ENCODE measurements around the gene SLC49A3. TPM values are rescaled to one million over a fixed set of nuclear protein-coding genes. Genes with fewer than 3 reads are reported as not detected.

Gene SLC49A3
- total RNA-seq, 2 donors from 2014 or later = 15.1 to 16.4 TPM

- no peaks in the 10 kb centered on the region for H3K9me3 Mint-ChIP-seq
- H3K9me3 ChIP-seq (ENCODE audit: control insufficient read depth, low read length) = no peaks in the 10 kb centered on the region
- H3K36me3 Mint-ChIP-seq (ENCODE audit: low read depth) = no peaks in the 10 kb centered on the region
- H3K27ac Mint-ChIP-seq = no peak overlapping the region
- no peak for DNase-seq
- no peak overlapping the region for H3K4me3 Mint-ChIP-seq
- no peak for TF ChIP-seq CTCF (conservative IDR thresholded peaks at IDR 0.05)
- no peak overlapping the region for H3K9ac ChIP-seq (ENCODE audit: extremely low read depth, low read length, poor library complexity, severe bottlenecking)
- H3K36me3 ChIP-seq (ENCODE audit: control insufficient read depth, insufficient read depth, low read length) = no peaks in the 10 kb centered on the region
- no peaks in the 10 kb centered on the region for H3K27me3 ChIP-seq (ENCODE audit: control insufficient read depth, insufficient read depth, low read length, poor library complexity, severe bottlenecking)
- H3K4me1 Mint-ChIP-seq = peaks cover 4% of the 10 kb centered on the region
- peaks cover 2% of the 10 kb centered on the region for H3K27me3 Mint-ChIP-seq (ENCODE audit: insufficient read depth)
- H3K4me1 ChIP-seq (ENCODE audit: control insufficient read depth, insufficient read depth, low read length) = no peaks in the 10 kb centered on the region
- no peak overlapping the region for H3K4me3 ChIP-seq (ENCODE audit: low read length)
- no peak overlapping the region for H3K27ac ChIP-seq (ENCODE audit: low read depth, low read length)
- WGBS, 2 experiments (ENCODE audit: insufficient coverage in 1 of 2, insufficient read length in 1 of 2) = 88 to 92% methylated on average over 7 to 13 of the region's 13 CpGs
Observed at GRCh38 chr4:679104-679481, 9.9 kb downstream of the SLC49A3 start.

- DNase-seq = no peak
- H3K36me3 Mint-ChIP-seq (ENCODE audit: low read depth) = peaks cover 1% of the 10 kb centered on the region
- Histone ChIP-seq H3K4me3 (ENCODE audit: low read length) (no peak overlapping the region), H3K27ac (ENCODE audit: low read depth, low read length) (no peak overlapping the region), H3K4me1 (ENCODE audit: control insufficient read depth, insufficient read depth, low read length) (no peaks in the 10 kb centered on the region), H3K27me3 (ENCODE audit: control insufficient read depth, insufficient read depth, low read length, poor library complexity, severe bottlenecking) (no peaks in the 10 kb centered on the region), H3K36me3 (ENCODE audit: control insufficient read depth, insufficient read depth, low read length) (no peaks in the 10 kb centered on the region), H3K9me3 (ENCODE audit: control insufficient read depth, low read length) (no peaks in the 10 kb centered on the region), H3K9ac (ENCODE audit: extremely low read depth, low read length, poor library complexity, severe bottlenecking) (no peak overlapping the region)
- WGBS, 2 experiments (ENCODE audit: insufficient coverage in 1 of 2, insufficient read length in 1 of 2) = 86 to 88% methylated on average over 11 to 14 of the region's 14 CpGs
- H3K27ac Mint-ChIP-seq = no peak overlapping the region
- H3K27me3 Mint-ChIP-seq (ENCODE audit: insufficient read depth) = peaks cover 2% of the 10 kb centered on the region
- TF ChIP-seq CTCF (conservative IDR thresholded peaks at IDR 0.05) = no peak
- H3K9me3 Mint-ChIP-seq = no peaks in the 10 kb centered on the region
- H3K4me3 Mint-ChIP-seq = no peak overlapping the region
- peaks cover 5% of the 10 kb centered on the region for H3K4me1 Mint-ChIP-seq
Observed at GRCh38 chr4:678331-679103, 10.4 kb downstream of the SLC49A3 start.

- Mint-ChIP-seq H3K9me3 (no peaks in the 10 kb centered on the region), H3K4me3 (no peak overlapping the region), H3K36me3 (ENCODE audit: low read depth) (peaks cover 7% of the 10 kb centered on the region), H3K27ac (no peak overlapping the region), H3K27me3 (ENCODE audit: insufficient read depth) (peaks cover 2% of the 10 kb centered on the region), H3K4me1 (peaks cover 10% of the 10 kb centered on the region)
- Histone ChIP-seq H3K9ac (ENCODE audit: extremely low read depth, low read length, poor library complexity, severe bottlenecking) (no peak overlapping the region), H3K27ac (ENCODE audit: low read depth, low read length) (no peak overlapping the region), H3K4me3 (ENCODE audit: low read length) (no peak overlapping the region), H3K9me3 (ENCODE audit: control insufficient read depth, low read length) (no peaks in the 10 kb centered on the region), H3K36me3 (ENCODE audit: control insufficient read depth, insufficient read depth, low read length) (peaks cover under 1% of the 10 kb centered on the region), H3K27me3 (ENCODE audit: control insufficient read depth, insufficient read depth, low read length, poor library complexity, severe bottlenecking) (no peaks in the 10 kb centered on the region), H3K4me1 (ENCODE audit: control insufficient read depth, insufficient read depth, low read length) (no peaks in the 10 kb centered on the region)
- TF ChIP-seq CTCF (conservative IDR thresholded peaks at IDR 0.05) = no peak
- DNase-seq = no peak
- 87 to 89% methylated on average over 15 to 26 of the region's 26 CpGs for WGBS, 2 experiments (ENCODE audit: insufficient coverage in 1 of 2, insufficient read length in 1 of 2)
Observed at GRCh38 chr4:677431-678293, 11.3 kb downstream of the SLC49A3 start.
